Sigmoid colon (tissue), 4 donors: ENCODE data around the gene EGLN3.

Source experiments
- POLR2AphosphoS5 ChIP-seq, 4 donors: sonication (generic); formaldehyde crosslinking; IDR thresholded peaks; one replicate each; pipeline ENCODE4 v1.6.1; 2017; ENCODE audit warnings: antibody characterized with exemption in 4 of 4
- TF ChIP-seq, protein P1 (sequence below), 4 experiments: fragments of 450-650 bp in 3 of 4; fragments of 200-600 bp in 1 of 4; IDR thresholded peaks; one replicate each; pipeline ENCODE4 v1.5.1; 2016 to 2019; ENCODE audit warnings: antibody characterized with exemption in 4 of 4, mild to moderate bottlenecking in 3 of 4, moderate library complexity in 2 of 4

DNA sequence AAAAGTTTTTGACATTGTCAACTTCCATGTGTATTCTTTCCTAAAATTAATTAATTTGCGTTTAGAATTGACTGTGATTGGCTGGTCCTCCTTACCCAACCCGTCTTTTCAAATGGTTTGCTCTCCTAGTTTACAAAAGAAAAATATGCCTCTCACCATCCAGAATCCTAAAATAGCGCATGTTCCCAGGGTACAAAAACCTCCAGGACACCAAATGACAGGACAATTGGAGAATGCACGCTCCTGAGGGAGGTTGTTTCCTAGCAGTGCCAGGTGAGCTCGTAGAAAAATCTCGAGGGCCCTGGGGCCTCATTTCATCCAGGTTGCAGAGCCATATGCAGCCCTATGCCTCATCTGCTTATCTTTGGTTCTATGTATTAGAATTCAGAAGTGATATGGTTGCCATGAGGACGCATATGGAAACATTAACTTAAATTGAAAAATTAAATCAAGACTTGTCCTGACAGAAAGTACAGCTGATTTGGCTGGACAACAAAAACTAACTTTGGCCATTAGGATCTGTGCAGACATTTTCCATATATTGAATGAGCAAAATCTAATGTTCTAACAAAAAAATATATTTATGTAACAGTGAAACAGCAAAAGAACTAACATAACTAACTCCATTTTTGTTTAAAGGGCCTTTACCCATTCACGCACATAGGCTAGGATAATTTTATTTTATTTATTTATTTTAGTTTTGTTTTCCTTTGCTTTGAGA, 28.2 kb upstream of the EGLN3 start:
- TF ChIP-seq, protein P1, sequence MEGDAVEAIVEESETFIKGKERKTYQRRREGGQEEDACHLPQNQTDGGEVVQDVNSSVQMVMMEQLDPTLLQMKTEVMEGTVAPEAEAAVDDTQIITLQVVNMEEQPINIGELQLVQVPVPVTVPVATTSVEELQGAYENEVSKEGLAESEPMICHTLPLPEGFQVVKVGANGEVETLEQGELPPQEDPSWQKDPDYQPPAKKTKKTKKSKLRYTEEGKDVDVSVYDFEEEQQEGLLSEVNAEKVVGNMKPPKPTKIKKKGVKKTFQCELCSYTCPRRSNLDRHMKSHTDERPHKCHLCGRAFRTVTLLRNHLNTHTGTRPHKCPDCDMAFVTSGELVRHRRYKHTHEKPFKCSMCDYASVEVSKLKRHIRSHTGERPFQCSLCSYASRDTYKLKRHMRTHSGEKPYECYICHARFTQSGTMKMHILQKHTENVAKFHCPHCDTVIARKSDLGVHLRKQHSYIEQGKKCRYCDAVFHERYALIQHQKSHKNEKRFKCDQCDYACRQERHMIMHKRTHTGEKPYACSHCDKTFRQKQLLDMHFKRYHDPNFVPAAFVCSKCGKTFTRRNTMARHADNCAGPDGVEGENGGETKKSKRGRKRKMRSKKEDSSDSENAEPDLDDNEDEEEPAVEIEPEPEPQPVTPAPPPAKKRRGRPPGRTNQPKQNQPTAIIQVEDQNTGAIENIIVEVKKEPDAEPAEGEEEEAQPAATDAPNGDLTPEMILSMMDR (IDR thresholded peaks at IDR 0.05): no peak
- no peak for TF ChIP-seq POLR2AphosphoS5 (IDR thresholded peaks at IDR 0.05)
